Suprapubic skin (tissue), 4 donors: Measurements from ENCODE around the gene AQP7. TPM values are rescaled to one million over a fixed set of nuclear protein-coding genes. Genes with fewer than 3 reads are reported as not detected.

Source experiments
- DNase-seq, 2 donors: peaks; one replicate each; pipeline ENCODE4 v3.0.0-alpha.2; 2019; ENCODE audit warnings: low spot score in 2 of 2
- H3K27ac ChIP-seq: fragments of 200-600 bp; sonication (generic); one replicate; pipeline ENCODE4 v1.5.1; 2019
- H3K27me3 ChIP-seq: fragments of 200-600 bp; sonication (generic); one replicate; pipeline ENCODE4 v1.5.1; 2019
- H3K36me3 ChIP-seq: fragments of 200-600 bp; sonication (generic); one replicate; pipeline ENCODE4 v1.5.1; 2019
- H3K4me1 ChIP-seq: fragments of 200-600 bp; sonication (generic); one replicate; pipeline ENCODE4 v1.5.1; 2019
- H3K4me3 ChIP-seq: fragments of 200-600 bp; sonication (generic); one replicate; pipeline ENCODE4 v1.5.1; 2019; ENCODE audit warnings: mild to moderate bottlenecking
- H3K9me3 ChIP-seq: fragments of 200-600 bp; sonication (generic); one replicate; pipeline ENCODE4 v1.5.1; 2019
- EP300 ChIP-seq: sonication (generic); formaldehyde crosslinking; IDR thresholded peaks from one replicate; pipeline ENCODE4 v1.6.1; 2017; ENCODE audit warnings: antibody characterized with exemption
- POLR2A ChIP-seq, 2 donors: fragments of 450-650 bp; IDR thresholded peaks; one replicate each; pipeline ENCODE4 v1.6.1; 2017; ENCODE audit warnings: antibody characterized with exemption in 2 of 2, mild to moderate bottlenecking in 2 of 2, moderate library complexity in 2 of 2
- POLR2AphosphoS5 ChIP-seq, 3 donors: sonication (generic); formaldehyde crosslinking; IDR thresholded peaks; one replicate each; pipeline ENCODE4 v1.6.1; 2017; ENCODE audit warnings: antibody characterized with exemption in 3 of 3
- WGBS: methylation state at CpG from one replicate; pipeline ENCODE4 v1.1.5; 2018; 5-methylcytosine and 5-hydroxymethylcytosine counted together
- total RNA-seq, 4 donors: library from RNA; depleted of rRNA; stranded (reverse); fragments of >200 nt; gene quantifications; one replicate each; pipeline ENCODE4 v1.1.0, GENCODE V29; 2016
- TF ChIP-seq, protein P1 (sequence below), 2 donors: fragments of 200-600 bp in 1 of 2; fragments of 450-650 bp in 1 of 2; sonication (generic) in 1 of 2; IDR thresholded peaks; one replicate each; pipeline ENCODE4 v1.5.1; 2016 to 2019; ENCODE audit warnings: antibody characterized with exemption in 2 of 2, mild to moderate bottlenecking in 1 of 2, moderate library complexity in 1 of 2

The AQP7 gene
- total RNA-seq, 4 donors from 2014 or later: 2.1 to 66.5 (median 13.1) TPM

DNA sequence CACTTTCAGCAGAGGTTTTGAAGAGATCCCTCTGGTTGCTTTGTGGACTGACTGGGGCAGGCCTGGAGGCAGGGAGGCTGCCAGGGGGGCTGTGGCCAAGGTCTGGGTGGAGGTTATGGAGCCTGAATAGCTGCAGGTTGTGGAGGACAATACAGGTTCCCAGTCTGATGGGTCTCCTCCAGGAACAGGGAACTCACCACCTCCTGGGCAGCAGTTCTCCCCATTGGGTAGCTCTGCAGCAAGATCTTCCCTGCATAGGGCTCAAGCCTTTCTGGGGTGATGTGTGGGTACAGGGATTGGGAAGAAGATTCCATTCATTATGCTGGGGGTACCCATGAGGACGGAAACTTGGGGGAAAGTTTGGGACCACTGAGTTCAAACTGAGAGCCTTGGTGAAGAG, 38.2 kb upstream of the AQP7 start:
- no peak for TF ChIP-seq POLR2AphosphoS5 (IDR thresholded peaks at IDR 0.05)
- no peak for TF ChIP-seq EP300
- TF ChIP-seq, protein P1, sequence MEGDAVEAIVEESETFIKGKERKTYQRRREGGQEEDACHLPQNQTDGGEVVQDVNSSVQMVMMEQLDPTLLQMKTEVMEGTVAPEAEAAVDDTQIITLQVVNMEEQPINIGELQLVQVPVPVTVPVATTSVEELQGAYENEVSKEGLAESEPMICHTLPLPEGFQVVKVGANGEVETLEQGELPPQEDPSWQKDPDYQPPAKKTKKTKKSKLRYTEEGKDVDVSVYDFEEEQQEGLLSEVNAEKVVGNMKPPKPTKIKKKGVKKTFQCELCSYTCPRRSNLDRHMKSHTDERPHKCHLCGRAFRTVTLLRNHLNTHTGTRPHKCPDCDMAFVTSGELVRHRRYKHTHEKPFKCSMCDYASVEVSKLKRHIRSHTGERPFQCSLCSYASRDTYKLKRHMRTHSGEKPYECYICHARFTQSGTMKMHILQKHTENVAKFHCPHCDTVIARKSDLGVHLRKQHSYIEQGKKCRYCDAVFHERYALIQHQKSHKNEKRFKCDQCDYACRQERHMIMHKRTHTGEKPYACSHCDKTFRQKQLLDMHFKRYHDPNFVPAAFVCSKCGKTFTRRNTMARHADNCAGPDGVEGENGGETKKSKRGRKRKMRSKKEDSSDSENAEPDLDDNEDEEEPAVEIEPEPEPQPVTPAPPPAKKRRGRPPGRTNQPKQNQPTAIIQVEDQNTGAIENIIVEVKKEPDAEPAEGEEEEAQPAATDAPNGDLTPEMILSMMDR (IDR thresholded peaks at IDR 0.05): no peak
- no peak for TF ChIP-seq POLR2A (IDR thresholded peaks at IDR 0.05)
- no peaks in the 10 kb centered on the region for H3K27me3 ChIP-seq
- no peaks in the 10 kb centered on the region for H3K9me3 ChIP-seq
- 90% methylated on average over 1 of the region's 1 CpG for WGBS
- peaks cover 11% of the 10 kb centered on the region for H3K36me3 ChIP-seq
- peaks cover 77% of the 10 kb centered on the region for H3K4me1 ChIP-seq
- H3K27ac ChIP-seq: peak overlapping the region; percentile 54
- H3K4me3 ChIP-seq: no peak overlapping the region
- no peak for DNase-seq

DNA sequence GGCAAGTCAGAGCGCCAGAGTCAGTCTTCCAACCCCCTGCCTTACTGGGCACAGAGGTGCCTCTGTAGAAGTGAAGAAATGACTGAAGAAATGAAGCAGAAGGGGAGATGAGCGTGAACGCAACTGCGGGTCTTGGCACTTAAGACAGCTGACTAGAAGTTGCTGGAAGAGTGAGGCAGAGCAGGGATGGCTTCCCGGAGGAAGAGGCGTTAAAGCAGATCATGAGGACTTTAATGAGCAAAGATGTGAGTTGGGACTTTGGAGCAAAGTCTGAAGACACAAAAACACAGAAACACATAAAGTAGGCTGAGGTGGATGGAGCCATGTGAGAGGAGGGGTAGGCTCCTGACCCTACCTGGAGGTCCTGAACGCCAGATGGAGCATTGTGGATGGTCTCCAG, 37.8 kb upstream of the AQP7 start:
- TF ChIP-seq, protein P1 (IDR thresholded peaks at IDR 0.05): no peak
- TF ChIP-seq POLR2AphosphoS5 (IDR thresholded peaks at IDR 0.05) (no peak), EP300 (no peak), POLR2A (IDR thresholded peaks at IDR 0.05) (no peak)
- H3K9me3 ChIP-seq: no peaks in the 10 kb centered on the region
- peak overlapping the region; percentile 54 for H3K27ac ChIP-seq
- no peak for DNase-seq
- peaks cover 11% of the 10 kb centered on the region for H3K36me3 ChIP-seq
- H3K4me1 ChIP-seq: peaks cover 73% of the 10 kb centered on the region
- 68% methylated on average over 7 of the region's 7 CpGs for WGBS
- no peaks in the 10 kb centered on the region for H3K27me3 ChIP-seq
- H3K4me3 ChIP-seq: no peak overlapping the region

DNA sequence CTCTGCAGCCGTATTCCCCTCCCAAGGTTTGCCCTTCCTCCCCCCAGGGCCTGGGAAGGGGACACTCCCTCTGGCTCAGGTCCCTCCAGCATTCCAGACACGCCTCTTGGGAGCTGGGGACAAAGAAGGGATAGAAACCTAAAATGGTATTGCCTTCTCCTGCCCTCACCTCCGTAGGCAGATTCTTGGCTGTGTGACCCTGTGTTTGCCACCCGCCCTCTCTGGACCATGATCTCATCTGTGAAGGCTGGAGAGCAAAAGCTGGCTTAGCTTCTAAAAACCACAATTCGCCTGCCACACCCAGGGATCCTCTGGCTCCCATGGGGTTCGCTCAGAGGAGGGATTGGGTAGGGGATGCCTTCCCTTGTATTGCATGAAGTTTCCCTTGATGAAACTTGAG, 37.4 kb upstream of the AQP7 start:
- peaks cover 75% of the 10 kb centered on the region for H3K4me1 ChIP-seq
- no peaks in the 10 kb centered on the region for H3K27me3 ChIP-seq
- 33% methylated on average over 5 of the region's 6 CpGs for WGBS
- no peak overlapping the region for H3K4me3 ChIP-seq
- H3K36me3 ChIP-seq: peaks cover 11% of the 10 kb centered on the region
- DNase-seq: no peak
- peak overlapping the region; percentile 54 for H3K27ac ChIP-seq
- no peak for TF ChIP-seq POLR2AphosphoS5 (IDR thresholded peaks at IDR 0.05)
- no peak for TF ChIP-seq EP300
- no peak for TF ChIP-seq POLR2A (IDR thresholded peaks at IDR 0.05)
- TF ChIP-seq, protein P1 (IDR thresholded peaks at IDR 0.05): no peak
- no peaks in the 10 kb centered on the region for H3K9me3 ChIP-seq

DNA sequence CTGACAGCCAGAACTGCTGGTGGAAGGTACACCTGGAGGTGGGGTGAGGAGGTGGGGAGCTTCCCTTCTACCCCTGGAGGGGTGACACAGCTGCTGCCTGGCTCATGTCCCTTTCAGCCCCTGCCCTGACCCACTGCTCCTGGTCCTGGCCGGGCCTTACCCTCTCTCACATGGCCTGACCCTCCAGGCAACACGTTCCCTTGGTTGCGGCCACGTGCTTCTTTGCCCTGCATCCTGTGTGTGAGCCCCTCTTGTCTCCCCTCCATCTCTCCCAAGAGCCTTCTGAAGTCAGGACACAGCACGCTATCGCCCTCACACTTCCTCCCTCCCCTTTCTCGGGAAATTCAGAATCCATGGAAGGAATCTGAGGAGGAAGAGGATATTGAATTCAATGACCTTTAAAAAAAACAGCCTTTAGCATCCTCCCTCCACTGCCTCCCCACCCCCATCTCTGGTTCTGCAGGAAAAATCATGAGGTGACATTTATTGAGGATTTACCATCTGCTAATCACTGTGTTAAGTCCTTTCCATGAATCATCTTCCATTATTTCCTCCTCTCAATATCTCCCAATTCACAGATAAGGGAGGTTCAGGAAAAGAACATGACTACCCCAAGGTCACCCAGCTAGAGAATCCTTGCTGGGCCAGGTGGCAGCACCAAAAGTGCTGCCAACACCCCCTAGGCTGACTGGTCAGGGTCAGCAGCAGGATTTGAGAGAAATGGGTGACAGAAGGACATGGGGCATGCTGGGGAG, 36.7 kb upstream of the AQP7 start:
- Histone ChIP-seq H3K27ac (peak overlapping the region; percentile 54), H3K27me3 (no peaks in the 10 kb centered on the region)
- WGBS: 69% methylated on average over 7 of the region's 7 CpGs

DNA sequence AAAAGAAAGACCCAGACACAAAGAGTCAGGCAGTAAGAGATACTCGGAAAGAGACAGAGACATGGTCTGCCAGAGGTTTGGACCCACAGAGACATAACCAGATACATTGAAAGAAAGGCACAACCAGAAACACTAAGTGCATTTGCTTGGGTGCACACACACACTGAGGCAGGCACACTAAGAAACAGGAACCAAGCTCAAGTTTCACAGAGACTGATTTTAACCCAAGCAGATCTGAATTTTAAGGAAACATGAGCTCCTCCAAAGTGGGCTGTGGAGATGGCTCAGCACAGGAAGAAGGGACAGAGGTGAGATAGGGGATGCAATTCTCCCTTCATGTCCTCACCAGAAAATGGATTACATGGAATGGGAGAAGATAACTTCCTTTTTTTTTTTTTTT, 35.5 kb upstream of the AQP7 start:
- TF ChIP-seq EP300 (no peak), POLR2AphosphoS5 (IDR thresholded peaks at IDR 0.05) (no peak), POLR2A (IDR thresholded peaks at IDR 0.05) (no peak)
- TF ChIP-seq, protein P1 (IDR thresholded peaks at IDR 0.05): no peak
- Histone ChIP-seq H3K27ac (no peak overlapping the region), H3K4me1 (peaks cover 70% of the 10 kb centered on the region), H3K9me3 (no peaks in the 10 kb centered on the region), H3K36me3 (peaks cover 11% of the 10 kb centered on the region), H3K4me3 (no peak overlapping the region), H3K27me3 (no peaks in the 10 kb centered on the region)
- no peak for DNase-seq
- WGBS: 80% methylated on average over 1 of the region's 1 CpG

More for the DNA sequence above, 36.7 kb upstream of the AQP7 start:
- Histone ChIP-seq H3K9me3 (no peaks in the 10 kb centered on the region), H3K36me3 (peaks cover 11% of the 10 kb centered on the region), H3K4me1 (peaks cover 80% of the 10 kb centered on the region), H3K4me3 (no peak overlapping the region)
- DNase-seq: no peak
- TF ChIP-seq, protein P1 (IDR thresholded peaks at IDR 0.05): no peak
- no peak for TF ChIP-seq POLR2AphosphoS5 (IDR thresholded peaks at IDR 0.05)
